HG03064 (cell line): ENCODE results near the gene PIM2.

Source experiments
- ATAC-seq: cut with Tn5 transposase; IDR thresholded peaks from one replicate; pipeline ENCODE4 v1.9.1; 2021; ENCODE audit warnings: low read depth; ENCODE audit not compliant: unreplicated experiment

The PIM2 gene

DNA sequence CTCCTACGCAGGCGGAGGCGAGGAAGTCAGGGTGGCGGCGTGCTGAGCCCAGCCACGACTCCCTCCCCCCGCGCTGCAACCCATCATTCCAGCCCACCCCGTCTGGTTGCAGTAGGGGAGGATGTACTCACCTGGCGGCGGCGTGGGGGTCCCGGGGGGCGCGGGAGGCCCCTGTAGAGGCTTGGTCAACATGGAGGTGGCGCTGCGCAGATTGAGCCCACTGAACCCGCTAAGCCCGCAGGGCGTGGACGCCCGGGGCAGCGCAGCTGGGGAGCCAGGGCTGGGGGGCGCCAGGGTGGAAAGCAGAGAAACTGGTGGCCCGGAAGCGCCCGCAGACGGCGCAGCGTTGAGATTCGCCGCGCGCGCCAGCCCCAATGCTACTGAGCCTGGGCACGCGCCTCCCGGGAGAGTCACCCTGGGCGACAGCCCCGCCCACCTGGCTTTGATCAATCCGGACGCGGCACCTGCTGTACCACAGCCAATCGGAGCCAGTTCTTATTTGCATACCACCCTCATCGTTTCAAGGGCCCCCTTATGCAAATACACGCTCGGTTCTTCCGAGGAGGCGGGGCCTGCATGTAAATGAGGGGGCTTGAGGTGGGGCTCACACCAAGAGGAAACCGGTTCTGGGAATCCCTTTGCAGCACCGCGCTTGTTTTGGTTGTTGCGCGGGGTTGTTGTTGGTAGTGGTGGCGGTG, at the start of gene PIM2:
Gene PIM2, minus strand, starts transcription at position 382 of the 698 bp plus-strand sequence. Its CDS starts 190 bp downstream, at position 192.
- peak; percentile 68 for ATAC-seq

- ATAC-seq: no peak
Measured at GRCh38 chrX:48968377-48968776, 49.6 kb upstream of the PIM2 start.

- no peak for ATAC-seq
Measured at GRCh38 chrX:48966796-48967579, 48.2 kb upstream of the PIM2 start.

DNA sequence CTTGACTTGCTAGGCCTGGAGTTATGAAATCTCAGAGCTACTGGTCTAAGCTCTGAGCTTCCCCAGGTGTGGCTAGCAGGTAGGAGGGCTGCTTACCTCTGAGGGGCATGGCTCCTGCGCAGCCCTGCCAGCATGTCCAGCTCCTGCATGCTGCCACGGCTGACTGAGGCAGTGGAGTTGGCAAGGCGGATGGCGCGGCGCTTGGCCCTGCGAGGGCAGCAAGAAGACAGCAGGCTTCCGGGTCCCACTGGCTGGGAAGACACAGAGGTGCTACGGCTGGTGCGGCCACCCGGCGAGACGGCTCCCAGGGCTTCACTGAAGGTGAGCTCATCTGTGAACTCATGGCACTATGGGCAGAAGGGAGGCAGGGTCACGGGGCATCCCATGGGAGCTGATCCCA, 47.1 kb upstream of the PIM2 start:
- ATAC-seq: no peak

DNA sequence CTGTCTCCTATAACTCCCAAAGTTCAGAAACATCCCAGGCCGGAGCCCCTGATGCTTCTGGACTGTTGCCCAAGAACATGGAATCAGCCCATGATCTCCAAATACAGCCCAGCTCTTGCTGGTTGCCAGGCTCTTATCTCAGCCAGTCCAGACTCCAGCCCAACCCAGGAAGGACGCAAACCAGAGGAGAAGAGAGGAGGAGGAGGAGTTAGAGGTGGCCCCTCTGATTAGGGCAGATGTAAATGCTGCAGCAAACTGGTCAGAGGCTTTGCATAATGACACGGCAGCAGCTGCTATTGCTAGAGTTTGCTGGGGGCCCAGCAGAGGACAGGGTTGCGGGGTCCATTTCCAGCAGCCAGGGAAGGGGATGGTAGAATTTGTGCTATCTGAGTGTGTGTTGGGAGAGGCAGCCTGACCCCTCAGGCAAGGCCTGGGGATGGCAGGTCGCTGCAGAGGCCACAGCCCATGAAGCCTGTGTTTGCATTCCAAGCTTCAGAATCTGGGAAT, 42.8 kb upstream of the PIM2 start:
- no peak for ATAC-seq

DNA sequence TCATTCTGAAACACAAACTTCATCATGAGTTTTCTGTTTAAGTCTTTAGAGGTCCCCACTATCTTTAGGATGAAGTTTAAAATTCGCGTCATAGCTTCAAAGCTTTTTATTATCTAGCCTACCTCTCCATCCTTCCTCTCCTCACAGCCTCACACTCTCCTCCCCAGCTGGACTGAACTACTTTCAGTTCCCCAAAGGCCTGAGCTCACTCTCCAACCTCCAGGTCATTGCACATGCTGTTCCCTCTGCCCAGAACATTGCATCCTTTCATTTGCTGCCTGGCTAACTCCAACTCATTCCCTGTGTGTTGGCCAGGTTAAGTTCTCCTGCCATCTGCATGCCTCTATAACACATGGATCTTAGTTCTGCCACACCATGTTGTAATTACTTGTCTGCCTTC, 41.5 kb upstream of the PIM2 start:
- no peak for ATAC-seq

DNA sequence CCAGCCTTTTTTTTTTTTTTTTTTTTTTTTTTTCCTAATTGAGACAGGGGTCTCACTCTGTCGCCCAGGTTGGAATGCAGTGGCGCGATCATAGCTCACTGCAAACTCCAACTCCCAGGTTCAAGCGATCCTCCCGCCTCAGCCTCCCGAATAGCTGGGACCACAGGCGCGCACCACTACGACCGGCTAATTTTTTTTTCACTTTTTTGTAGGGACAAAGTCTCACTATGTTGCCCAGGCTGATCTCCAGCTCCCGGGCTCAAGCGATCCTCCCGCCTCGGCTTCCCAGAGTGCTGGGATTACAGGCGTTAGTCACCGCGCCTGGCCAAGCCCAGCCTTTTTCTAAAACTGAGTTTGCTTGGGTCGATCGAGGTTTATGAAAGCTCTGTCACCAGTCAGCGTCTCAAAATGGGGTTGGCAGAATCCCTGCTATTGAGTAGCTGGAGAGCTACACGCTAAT, 39.8 kb upstream of the PIM2 start:
- no peak for ATAC-seq

GRCh38 chrX:48957827-48958634, 39.2 kb upstream of the PIM2 start:
- peak; percentile 79 for ATAC-seq

DNA sequence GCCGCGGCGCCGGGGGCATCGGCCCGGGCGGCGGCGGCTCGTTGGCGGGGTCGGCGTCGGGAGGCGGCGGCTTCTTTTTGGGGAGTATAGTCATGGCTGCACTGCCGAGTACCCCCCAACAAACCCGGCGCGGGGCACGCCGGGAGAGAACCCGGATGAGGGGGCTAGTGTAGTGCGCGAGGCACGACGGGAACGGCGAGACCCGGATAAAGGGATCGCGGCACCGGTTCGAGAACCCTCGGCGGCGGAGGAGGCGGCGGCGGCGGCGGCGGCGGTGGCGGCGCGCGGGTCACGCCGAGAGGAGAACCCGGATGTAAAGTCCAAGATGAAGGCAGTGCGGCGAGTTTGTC, 38.6 kb upstream of the PIM2 start, which contains the start of gene OTUD5:
Gene OTUD5, minus strand, starts transcription at position 131 of the 350 bp plus-strand sequence. Its CDS starts 37 bp downstream, at position 94.
- ATAC-seq: peak; percentile 39

DNA sequence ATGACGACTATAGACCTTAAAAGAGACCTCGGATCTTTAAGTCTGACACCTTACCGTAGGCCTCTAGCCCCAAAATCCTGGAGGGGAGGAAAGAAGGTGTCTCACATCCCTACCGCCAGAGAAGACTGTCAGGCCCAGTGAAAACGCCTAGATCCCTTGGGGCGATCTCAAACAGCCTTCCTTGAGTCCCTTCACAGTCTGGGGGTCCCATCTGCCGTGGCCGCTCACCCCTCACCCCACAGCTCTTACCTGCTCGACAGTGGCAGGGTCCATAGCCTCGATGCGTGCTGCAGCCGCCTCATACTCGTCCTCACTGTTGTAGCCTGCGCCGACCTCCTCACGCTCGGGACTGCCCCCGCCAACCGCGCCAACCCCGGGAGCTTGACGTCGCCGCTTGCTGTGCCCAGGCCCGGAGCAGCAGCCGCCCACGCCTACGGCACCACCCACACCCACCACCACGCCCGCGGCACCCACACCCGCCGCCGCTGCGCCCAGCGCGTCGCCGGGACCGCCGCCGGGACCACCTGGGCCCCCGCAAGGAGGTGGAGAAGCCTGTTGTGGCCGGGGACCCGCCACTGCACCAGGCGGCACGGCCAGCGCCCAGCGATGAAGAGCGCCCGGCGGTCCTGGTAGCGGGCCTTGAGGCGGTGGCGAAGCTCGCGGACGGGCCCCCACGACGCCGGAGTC, 38.0 kb upstream of the PIM2 start:
- ATAC-seq: peak; percentile 5

DNA sequence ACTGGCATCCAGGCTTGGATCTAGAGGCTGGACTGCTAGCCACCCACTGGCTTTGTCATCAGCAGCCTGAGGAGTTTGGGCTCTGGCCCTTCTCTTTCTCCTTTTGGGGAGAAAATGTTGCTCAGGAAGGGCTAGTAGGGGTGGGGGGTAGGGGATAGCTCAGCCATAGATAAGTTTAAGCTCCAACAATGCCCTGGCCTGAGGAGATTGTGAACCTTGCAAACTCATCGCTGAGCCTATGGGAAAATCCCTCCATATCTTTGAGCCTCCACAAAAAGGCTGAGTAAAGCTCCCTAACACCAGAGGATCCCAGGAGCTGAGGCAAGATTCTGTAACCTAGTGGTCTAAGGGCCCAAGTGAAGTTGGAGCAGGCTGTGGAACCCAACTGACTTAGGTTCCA, 29.8 kb upstream of the PIM2 start:
- ATAC-seq: no peak

GRCh38 chrX:48945517-48946348, 26.9 kb upstream of the PIM2 start:
- no peak for ATAC-seq

DNA sequence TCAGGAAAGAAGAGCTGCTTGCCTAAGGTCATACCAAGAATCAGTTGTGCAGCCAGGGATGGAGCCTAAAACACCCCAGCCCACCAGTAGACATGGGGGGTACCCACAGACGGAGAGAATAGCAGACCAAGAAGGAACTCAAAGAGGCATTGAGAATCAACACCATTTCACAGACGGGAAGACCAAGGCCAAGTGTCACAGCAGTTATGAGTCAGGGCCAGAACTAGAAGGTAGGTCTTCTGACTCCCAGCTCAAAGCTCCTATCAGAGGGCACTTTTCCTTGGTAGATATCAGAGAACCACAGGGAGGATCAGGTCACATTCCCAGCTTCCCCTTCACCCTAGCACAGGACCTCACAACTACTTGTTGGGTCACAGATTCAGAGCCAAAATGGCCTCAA, 24.1 kb upstream of the PIM2 start:
- ATAC-seq: no peak

DNA sequence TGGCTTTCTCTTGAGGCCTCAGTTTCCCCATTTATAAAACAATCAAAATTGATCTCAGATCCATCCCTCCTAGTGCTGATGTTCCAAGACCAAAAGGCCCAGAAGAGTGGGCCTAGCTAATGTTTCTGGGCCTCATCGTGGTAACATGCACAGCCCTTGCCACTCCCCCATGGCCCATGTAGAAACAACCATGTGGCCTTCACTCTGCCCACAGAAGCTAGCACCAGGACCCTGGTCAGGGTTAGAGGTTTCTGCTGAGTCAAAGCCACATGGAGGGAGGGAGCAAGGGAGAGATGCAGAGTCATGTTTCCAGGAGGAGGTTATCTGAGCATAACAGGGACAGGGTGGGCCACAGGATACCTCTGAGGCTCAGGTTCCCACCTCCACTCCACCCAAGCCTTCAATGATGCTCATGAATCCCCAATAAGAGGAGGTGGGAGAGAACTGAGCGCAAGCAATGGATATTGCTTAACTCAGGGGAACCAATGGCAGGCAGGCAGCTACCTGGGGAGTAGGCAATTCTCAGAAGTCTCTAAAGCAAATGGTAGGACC, 21.7 kb upstream of the PIM2 start:
- no peak for ATAC-seq

DNA sequence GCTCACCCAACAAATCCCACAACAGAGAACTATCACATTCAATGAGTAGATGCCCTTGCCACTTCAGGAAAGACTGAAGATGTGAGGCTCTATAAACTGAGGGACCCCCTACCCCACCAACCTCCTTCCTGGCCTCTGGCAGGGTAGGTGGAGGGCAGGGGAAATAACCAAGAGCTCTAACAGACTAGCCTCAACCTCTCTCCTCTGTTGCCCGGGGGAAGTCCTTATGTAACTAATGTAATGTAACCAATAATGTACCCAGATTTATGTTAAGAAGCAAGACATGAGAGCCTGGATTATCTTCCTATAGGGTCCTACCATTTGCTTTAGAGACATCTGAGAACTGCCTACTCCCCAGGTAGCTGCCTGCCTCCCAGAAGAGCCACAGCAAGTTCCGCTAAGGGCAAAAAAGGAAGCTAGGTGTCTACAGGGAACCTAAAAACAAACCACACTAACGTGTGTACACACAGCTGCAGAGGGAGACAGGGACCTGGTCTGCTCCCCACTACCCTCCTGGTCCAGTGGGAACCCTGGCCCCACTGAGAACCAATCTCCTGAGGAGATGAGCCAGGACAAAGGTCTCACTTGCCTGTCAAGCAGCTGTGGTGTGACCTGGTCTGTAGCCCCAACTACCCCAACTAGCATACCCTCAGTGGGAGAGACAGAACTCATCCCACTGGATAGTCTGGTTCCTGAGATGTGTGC, 20.9 kb upstream of the PIM2 start:
- ATAC-seq: no peak

- ATAC-seq: peak; percentile 48
Measured at GRCh38 chrX:48938721-48939425, 20.0 kb upstream of the PIM2 start.

GRCh38 chrX:48937054-48937907, 18.5 kb upstream of the PIM2 start:
- peak; percentile 53 for ATAC-seq
